Body of pancreas (tissue), 4 donors: ENCODE results near the gene FOSB.

Experiments used
- POLR2A ChIP-seq, 3 donors: fragments of 450-650 bp; IDR thresholded peaks; one replicate each; pipeline ENCODE4 v1.6.1; 2016; ENCODE audit warnings: antibody characterized with exemption in 3 of 3, mild to moderate bottlenecking in 2 of 3
- TF ChIP-seq, protein P1 (sequence below), 7 experiments: fragments of 450-650 bp in 4 of 7; fragments of 200-600 bp in 3 of 7; sonication (generic) in 3 of 7; IDR thresholded peaks; one replicate each; pipeline ENCODE4 v1.5.1; 2016 to 2019; ENCODE audit warnings: antibody characterized with exemption in 7 of 7

DNA sequence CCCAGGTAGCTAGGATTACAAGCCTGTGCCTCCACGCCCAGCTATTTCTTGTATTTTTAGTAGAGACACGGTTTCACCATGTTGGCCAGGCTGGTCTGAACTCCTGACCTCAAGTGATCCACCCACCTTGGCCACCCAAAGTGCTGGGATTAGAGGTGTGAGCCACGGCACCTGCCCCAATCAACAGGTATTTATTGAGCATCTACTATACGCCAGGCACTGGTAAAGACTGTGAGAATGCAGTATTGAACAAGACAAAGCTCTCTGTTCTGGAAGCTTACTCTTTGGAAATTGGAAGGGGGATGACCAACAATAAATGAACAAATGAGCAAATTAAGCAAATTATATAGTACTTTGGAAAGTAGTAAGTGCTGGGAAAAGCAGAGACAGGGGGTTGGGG, 22.7 kb upstream of the FOSB start:
- no peak for TF ChIP-seq POLR2A (IDR thresholded peaks at IDR 0.05)
- TF ChIP-seq, protein P1, sequence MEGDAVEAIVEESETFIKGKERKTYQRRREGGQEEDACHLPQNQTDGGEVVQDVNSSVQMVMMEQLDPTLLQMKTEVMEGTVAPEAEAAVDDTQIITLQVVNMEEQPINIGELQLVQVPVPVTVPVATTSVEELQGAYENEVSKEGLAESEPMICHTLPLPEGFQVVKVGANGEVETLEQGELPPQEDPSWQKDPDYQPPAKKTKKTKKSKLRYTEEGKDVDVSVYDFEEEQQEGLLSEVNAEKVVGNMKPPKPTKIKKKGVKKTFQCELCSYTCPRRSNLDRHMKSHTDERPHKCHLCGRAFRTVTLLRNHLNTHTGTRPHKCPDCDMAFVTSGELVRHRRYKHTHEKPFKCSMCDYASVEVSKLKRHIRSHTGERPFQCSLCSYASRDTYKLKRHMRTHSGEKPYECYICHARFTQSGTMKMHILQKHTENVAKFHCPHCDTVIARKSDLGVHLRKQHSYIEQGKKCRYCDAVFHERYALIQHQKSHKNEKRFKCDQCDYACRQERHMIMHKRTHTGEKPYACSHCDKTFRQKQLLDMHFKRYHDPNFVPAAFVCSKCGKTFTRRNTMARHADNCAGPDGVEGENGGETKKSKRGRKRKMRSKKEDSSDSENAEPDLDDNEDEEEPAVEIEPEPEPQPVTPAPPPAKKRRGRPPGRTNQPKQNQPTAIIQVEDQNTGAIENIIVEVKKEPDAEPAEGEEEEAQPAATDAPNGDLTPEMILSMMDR (IDR thresholded peaks at IDR 0.05) = no peak
